GM18520 (cell line): ENCODE measurements around the gene LLGL2.

Experiments used
- ATAC-seq: cut with Tn5 transposase; IDR thresholded peaks from one replicate; pipeline ENCODE4 v1.9.1; 2021; ENCODE audit not compliant: unreplicated experiment

Gene LLGL2

GRCh38 chr17:75611851-75612429, 86.4 kb downstream of the LLGL2 start:
- no peak for ATAC-seq

- no peak for ATAC-seq
These were observed 87.6 kb downstream of the LLGL2 start for GRCh38 chr17:75612906-75613626.

- no peak for ATAC-seq
These were observed 88.5 kb downstream of the LLGL2 start for GRCh38 chr17:75614006-75614405.

GRCh38 chr17:75614556-75615270, 89.2 kb downstream of the LLGL2 start:
- no peak for ATAC-seq

DNA sequence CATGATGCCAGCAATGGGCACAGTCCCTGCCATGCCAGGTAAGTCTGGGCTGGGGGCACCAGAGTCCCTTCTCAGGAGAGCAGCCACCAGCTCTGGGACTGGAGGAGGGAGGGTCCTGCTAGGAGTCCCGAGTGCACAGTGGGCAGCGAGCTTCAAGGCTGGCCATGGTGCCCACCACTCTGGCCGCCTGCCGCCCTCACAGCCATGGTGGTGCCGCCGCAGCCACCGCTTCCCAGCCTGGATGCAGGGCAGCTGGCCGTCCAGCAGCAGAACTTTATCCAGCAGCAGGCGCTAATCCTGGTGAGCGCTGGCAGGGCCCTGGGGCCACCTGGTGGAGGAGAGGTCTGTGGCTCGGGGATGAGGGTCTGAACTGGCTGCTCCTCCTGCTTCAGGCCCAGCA, 89.8 kb downstream of the LLGL2 start:
- no peak for ATAC-seq

GRCh38 chr17:75616521-75617122, 91.1 kb downstream of the LLGL2 start:
- ATAC-seq: no peak

- no peak for ATAC-seq
These were observed 91.7 kb downstream of the LLGL2 start for GRCh38 chr17:75617218-75617617.

- no peak for ATAC-seq
These were observed 92.2 kb downstream of the LLGL2 start for GRCh38 chr17:75617675-75618074.

DNA sequence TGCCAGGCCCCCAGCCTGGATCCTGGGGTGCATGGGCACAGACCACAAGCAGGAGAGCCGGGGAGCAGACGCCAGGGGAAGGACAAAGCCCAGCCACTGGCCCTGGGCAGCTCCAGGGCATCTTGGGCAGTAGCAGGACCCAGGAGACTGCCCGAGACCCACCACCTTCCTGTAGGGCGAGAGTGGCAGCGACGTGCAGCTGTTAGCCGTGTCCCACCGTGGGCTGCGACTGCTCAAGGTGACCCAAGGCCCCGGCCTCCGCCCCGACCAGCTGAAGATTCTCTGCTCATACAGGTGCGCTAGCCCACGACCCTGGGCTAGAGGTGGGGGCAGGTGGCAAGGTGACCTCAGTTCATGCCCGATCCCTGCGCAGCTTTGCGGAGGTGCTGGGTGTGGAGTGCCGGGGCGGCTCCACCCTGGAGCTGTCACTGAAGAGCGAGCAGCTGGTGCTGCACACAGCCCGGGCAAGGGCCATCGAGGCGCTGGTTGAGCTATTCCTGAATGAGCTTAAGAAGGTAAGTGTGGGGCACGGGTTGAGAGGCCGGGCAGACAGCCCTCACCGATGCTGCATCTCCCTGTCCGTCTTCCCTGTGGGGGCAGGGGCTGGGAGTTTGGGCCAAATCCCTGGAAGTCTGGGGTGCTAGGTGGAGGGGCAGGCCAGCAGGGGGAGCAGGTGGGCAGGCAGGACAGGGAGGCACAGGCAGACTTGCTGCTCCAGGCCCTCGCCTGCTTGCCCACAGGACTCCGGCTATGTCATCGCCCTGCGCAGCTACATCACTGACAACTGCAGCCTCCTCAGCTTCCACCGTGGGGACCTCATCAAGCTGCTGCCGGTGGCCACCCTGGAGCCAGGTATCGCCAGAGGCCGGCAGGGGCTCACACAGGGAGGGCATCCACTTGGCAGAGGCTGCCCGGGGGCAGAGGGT, 94.3 kb downstream of the LLGL2 start:
- no peak for ATAC-seq

GRCh38 chr17:75621489-75621888, 96.0 kb downstream of the LLGL2 start:
- ATAC-seq: no peak

DNA sequence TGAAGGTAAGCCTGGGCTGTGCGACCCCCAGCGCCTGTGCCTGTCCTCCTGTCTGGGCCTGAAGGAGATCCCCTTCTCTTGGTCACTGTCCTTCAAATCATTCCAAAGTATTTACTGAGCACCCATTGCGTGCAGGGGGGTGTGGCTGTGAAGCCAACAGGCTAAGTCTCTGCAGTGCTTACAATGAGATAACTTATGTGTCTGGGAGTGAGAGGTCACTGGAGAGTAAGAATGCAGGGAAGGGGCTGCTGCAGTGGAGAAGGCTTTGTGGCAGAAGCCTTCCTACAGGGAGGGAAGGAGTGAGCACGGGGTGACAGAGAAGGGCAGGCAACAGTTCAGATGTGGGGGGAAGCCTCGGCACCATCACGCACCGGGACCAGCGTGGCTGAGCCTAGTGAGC, 96.6 kb downstream of the LLGL2 start:
- no peak for ATAC-seq

DNA sequence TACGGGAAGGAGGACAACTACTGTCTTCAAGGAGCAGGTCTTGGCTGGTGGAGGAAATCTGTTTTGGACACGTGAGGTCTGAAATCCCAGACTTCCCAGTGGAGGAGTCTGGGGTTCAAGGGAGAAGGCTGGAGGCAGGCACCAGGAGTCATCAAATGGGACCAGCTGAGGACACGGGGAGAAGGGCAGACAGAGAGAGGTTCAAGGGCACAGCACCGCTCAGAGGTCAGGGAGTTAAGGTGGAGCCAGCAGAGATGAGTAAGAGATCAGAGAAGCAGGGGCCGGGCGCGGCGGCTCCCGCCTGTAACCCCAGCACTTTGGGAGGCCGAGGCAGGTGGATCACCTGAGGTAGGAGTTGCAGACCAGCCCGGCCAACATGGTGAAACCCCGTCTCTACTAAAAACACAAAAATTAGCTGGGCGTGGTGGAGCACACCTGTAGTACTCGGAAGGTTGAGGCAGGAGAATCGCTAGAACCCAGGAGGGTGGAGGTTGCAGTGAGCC, 97.3 kb downstream of the LLGL2 start:
- no peak for ATAC-seq

- no peak for ATAC-seq
These were observed 97.9 kb downstream of the LLGL2 start for GRCh38 chr17:75623386-75623785.

DNA sequence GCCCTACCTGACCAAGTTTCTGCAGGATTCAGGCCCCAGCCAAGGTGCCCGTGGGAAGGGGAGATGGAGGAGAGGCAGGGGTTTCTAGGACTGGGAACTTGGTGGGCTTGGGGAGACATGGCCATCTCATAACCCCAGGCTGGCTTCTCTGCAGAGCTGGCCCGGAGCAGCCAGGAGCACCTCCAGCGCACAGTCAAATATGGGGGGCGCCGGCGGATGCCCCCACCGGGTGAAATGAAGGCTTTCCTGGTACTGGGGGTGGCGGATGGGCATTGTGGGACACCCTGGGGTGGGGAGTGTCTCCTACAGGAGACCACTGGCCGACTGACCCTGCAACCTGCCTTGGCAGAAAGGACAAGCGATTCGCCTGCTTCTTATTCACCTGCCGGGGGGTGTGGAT, 98.5 kb downstream of the LLGL2 start:
- ATAC-seq: no peak
